GM18873 (cell line): ENCODE data around the gene BICDL2.

Experiments
- ATAC-seq: cut with Tn5 transposase; IDR thresholded peaks from one replicate; pipeline ENCODE4 v1.9.1; 2021; ENCODE audit warnings: mild to moderate bottlenecking, moderate library complexity, moderate number of reproducible peaks; ENCODE audit not compliant: unreplicated experiment, low FRiP score

BICDL2 gene

DNA sequence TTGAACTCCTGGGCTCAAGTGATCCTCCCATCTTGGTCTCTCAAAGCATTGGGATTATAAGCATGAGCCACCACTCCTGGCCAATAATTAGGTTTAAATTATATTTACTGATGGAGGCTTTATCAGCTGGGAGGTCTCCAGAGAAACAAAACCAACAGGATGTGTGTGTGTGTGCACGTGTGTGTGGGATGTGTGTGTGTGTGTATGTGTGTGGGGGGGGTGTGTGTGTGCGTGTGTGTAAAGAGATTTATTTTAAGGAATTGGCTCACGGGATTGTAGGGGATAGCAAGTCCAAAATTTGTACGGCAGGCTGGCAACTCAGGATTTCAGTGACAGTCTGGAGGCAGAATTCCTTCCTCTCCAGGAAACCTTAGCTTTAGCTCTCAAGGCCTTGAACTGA, 14.3 kb upstream of the BICDL2 start:
- no peak for ATAC-seq

DNA sequence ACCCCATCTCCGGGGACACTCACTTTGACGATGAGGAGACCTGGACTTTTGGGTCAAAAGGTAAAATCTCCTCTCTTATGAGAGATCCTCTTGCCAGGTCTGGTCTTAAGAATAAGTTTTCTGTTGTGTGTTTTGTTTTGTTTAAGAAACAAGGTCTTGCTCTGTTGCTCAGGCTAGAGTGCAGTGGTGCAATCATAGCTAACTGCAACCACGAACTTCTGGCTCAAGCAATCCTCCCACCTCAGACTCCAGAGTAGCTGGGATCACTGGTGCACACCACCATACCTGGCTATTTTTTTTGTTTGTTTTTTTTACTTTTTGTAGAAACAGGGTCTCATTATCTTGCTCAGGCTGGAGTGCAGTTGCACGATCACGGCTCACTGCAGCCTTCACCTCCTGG, 13.7 kb upstream of the BICDL2 start:
- ATAC-seq, result no peak

DNA sequence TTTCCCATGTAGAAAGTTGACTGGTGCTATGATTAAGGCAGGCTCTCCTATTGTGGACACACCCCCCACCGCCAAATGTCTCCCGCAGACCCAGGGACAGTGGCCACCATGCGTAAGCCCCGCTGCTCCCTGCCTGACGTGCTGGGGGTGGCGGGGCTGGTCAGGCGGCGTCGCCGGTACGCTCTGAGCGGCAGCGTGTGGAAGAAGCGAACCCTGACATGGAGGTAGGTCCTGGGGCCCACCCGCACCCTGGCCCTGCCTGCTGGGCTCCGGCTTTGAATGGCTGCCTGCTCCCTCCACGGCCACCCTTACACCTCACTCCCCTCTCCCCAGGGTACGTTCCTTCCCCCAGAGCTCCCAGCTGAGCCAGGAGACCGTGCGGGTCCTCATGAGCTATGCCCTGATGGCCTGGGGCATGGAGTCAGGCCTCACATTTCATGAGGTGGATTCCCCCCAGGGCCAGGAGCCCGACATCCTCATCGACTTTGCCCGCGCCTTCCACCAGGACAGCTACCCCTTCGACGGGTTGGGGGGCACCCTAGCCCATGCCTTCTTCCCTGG, 13.3 kb upstream of the BICDL2 start:
- no peak for ATAC-seq

DNA sequence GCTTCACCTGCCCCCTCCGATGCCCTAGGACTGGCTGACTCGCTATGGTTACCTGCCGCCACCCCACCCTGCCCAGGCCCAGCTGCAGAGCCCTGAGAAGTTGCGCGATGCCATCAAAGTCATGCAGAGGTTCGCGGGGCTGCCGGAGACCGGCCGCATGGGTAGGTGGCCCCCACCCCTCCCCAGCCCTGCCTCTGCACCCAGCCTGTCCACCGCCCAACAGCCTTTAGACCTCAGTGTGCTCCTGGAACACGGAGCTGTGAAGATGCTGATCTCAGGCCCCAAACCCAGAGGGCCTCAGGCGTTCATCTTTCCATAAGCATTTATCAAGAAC, 10.6 kb upstream of the BICDL2 start:
- no peak for ATAC-seq

DNA sequence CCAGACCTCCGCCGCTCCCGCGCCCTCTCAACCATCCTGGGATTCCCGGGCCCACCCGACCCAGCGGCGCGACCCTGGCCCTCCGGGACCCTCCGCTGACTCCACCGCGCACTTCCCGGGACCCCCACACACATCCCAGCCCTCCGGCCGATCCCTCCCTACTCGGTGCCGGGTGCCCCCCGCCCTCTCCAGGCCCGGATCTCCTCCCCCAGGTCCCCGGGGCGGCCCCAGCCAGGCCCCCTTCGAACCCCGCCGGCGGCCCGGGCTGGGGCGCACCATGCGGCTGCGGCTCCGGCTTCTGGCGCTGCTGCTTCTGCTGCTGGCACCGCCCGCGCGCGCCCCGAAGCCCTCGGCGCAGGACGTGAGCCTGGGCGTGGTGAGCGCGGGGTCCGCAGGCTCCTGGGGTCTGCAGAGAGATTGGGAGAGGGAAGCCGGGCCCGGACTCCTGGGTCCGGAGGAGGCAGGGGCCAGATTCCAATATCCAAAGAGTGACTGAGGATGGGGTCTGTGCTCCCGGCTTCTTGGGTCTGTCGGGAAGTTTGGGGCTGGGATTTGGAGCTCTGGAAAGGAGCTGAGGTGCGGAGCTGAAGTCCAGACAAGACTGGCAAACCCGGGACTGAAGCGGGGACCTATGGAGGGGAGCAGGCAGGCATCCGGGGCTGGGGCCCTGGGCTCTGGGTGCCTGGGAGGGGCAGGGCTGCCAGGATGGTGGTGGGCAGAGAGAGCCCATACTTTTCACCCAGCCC, 10.1 kb upstream of the BICDL2 start:
- ATAC-seq, result no peak

DNA sequence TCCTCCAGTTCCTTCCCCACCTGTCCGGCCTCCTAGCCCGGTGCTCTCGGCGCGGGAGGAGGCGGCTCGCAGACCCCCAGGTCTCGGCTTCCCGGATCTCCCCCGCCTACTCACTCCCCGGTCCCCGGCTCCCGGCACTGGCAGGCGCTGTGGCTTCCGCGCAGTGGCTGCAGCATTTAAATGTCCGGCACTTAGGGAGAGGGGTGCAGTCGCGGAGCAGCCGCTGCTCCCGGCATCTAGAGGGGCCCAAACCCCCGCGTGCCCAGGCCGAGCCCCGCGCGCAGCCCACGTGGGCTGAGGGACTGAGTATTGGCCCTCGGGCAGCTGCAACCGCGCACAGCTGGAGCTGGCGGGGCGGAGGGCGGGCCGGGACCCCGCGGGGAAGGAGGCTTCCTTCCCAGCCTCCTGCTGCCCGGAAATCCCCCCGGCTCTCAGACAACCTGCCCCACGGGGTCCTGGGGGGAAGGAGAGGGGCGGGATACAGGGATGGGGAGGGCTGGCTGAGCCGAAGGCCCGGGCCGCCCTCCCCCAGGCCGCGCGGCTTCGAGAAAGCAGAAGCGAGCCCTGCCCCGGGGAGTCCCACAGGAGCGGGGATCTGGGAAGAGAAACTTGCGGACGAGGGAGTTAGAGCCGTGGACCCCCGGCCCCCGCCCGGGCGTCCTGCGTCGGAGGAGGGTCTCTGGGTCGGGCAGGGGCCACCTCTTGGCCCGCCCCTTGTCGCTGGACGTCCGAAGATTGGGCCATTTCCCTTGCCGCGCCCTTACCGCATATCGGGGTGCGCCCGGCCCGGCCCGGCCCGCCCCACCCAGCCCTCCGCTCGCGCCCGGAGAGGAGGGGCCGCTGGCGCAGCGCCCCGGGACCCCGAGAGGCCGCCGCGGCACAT, 9.3 kb upstream of the BICDL2 start, which contains the start of gene MMP25:
MMP25 (plus strand) TSS at position 804 of the 883 bp plus-strand sequence. CDS start 357 bp downstream, outside the sequence.
- no peak for ATAC-seq

DNA sequence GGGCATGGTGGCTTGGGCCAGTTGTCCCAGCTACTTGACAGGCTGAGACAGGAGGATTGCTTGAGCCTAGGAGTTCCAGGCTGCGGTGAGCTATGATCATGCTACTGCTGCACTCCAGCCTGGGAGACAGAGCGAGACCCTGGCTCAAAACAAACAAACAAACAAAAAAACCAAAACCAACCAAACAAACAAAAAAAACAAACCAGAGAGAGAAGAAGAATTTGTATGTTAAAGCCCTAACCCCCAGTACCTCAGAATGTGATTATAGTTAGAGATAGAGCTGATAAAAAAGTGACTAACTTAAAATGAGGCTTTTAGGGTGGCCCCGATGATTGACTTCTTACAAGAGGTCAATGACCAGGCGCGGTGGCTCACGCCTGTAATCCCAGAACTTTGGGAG, 8.0 kb upstream of the BICDL2 start:
- ATAC-seq, result no peak

DNA sequence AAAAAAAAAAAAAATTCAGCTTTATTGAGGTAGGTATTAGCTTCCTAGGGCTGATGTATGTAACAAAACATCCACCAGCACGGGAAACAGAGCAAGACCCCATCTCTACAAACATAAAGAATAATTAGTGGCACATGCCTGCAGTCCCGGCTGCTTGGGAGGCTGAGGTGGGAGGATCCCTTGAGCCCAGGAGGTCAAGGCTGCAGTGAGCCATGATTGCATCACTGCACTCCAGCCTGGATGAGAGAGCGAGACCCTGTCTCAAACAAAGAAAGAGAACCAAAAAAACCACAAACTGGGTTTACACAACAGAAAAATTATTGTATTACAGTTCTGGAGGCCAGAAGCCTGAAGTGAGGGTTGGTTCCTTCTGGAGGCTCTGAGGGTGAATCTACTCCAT, 5.6 kb upstream of the BICDL2 start:
- ATAC-seq, result no peak

DNA sequence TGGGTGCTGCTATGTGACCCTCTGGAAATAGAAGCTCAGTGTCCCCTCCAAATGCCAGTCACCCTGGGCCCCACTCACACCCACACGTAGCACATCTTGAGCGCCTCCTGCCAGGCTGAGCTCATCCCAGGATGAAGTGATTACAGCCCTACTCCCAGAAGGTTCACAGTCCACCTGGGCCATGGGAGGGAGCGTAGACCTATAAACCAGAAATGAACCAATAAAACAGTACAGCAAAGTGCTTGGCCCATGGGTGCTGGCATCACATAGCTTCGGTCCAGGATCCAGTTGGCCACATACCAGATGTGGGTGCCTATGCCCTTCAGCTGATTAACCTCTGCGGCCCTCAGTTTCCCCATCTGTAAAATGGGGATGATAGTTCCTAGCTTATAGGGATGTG, 2.2 kb upstream of the BICDL2 start:
- ATAC-seq, result no peak

DNA sequence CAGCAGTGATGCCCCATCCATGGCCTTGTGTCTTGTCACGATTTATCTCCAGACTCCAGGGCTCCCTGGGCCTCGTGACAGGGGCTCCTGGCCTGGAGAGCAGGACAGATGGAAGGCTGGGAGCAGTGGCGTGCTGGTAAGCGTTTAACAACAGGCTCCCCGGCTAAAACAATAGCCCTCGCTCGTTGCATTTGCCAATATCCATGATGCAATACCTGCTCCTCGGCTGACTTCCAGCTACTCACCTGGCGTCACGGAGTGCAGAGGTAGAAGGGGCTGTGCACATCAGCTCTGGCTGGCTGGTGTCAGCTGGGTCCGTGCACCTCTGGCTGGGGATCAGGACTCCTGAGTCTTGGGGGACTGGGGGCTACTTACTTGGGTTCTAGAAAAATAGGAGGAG, 1.5 kb upstream of the BICDL2 start:
- no peak for ATAC-seq

DNA sequence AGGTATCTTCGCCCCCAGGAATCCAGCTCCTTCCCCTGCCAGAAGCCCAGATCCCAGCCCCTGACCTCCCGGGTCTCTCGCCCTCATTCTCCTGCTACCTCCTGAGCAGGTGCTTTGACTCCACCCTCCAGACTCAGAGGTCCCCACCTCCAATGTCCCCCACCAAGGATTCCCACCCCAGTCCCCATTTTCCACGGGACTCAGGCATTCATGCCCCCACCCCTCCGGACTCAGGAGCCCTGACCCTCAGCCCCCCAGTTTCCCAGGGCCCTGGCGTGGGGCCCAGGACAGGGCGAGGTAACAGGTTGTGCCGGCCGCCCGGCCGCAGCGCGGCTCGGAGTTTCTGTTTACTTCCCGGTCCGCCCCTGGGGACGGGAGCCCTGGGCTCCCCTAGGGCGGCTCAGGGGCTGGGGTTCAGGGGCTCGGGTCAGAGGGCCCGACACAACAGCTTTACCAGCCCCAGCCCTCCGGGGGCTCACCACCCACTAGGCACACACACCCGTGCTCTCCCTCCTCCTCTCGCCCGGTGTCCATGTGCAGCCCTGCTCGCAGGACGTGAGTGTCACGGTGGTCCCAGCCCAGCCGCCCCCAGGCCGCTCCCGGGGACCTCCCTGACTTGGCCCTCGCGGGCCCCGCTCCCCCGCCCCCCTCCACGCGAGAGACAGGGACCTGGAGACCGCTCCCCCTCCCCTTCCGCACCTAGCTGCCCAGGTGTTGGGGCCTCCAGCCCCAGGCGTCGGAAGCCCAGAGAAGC, 595 bp downstream of the BICDL2 start:
- no peak for ATAC-seq

DNA sequence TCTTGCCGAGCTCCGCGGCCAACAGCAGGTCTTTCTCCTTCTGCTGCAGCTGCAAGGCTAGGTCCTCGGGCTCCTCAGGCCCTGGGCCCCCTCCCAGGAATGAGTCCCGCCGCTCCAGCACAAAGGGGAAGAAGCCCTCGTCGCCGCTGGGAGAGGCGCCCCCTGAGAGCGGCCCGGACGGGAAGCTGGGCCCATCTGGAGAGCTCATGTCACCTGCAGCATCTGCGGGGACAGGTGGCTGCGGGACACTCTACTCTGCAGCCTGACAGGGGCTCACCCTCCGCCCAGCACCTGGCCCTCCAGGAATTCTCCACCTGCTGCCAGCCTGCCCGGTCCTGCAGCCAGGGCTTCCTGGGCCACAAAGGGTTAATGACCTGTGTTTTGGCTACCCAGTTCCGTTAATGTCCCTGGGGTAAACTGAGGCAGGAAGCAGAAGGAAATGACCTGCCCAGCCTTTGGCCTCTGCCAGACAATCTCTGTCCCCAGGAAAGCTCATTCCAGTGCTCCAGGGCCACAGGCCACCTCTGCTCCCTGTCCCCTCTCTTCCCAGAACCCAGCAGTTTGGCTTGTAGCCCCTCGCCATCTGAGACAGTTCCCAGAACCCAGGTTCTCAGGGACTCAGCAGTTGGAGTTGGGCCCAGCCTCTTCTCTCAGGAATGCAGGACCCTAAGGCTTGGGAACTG, 1.3 kb downstream of the BICDL2 start:
- ATAC-seq, result no peak

DNA sequence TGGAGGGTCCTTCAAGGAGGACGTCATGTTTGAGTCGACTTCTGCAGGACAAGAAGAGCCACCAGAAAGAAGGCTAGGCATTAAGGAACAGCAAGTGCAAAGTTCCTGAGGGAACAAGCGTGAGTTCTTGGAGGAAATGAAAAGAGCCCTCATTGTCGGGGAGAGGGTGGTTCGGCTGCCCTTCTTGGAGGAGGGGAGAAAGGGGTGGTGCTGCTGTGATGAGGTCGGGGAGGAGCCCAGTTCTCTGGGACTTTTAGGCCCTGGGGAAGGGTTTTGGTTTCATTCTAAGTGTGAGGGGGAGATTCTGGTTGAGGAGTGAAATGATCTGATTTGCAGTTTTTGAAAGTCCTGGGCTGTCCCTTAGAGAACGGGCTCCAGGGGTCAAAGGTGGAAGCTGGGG, 4.1 kb downstream of the BICDL2 start:
- ATAC-seq, result no peak

DNA sequence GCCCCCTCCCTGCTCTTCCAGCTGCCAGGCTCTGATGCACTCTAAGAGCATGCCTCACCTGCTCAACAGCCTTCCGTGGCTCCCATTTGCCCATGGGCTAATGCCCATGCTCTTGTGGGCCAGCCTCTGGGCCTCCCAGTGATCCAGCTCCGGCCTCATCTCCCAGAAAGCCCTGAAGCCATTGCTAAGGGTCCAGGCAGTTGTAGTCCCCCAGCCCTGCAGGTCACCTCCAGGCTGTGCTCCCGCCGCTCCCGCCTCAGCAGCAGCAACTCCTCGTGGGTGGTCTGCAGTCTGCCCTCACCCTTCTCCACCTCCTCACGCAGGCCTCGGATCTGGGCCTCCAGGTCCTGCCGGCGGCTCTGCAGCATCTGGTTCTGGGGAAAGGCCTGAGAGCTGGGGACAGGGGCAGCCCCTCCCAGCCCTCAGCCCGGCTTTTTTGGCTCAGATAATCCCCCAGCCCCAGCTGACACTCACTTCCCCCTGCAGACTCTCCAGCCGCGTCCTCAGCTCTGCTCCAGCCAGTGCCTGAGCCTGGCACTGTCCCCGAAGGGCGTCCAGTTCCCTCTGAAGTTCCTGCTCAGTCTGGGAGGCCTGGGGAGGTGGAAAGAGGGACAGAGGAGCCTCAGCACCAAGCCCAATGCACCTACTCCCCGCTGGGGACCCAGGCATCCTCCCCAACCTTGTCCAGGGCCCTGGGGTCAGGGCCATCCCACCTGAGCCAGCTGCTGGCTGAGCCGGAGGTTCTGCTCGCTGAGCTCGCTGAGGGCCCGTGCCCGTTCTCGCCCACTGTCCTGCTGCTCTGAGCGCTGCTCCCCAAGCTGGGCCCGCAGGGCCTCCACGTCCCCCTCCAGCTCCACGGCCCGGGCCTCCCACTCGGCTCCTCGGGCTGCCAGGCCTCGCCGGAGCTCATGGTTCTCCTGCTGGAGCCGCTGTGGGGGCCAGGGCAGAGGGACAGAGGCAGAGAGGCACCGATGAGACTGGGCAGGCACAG, 6.2 kb downstream of the BICDL2 start:
- ATAC-seq, result no peak

DNA sequence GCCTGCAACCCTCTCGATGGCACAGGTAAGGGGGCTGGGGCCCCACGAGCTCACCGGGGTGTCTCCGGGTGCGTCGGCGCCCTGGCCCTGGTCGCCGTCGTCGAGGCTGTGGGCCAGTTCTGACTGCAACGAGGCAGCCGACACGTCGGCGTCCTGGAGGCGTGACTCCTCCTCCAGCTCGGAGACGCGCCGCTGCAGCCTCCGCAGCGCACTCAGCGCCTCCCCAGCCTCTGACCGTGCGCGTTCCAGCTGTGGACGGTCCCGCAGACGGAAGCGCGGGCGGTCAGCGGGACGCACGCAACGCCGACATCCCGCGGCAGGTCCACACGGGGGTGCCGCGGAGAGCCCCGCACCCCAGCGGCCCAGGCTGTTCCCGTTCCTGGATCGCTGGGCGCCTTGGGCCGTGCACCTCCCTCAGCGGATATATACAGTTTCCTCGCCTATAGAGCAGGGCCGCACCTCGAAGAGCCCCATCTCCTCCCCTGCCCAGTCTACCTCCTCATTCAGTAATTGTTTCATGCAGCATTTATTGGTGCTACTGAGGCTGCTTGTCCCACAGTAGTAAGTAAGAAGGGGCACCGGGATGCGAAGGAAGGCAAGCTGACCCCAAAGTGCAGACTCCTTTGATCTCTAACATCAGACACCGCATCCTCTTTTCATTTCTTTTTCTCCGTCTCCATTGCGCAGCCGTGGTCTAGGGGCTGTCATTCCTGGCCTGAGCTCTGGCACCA, 7.1 kb downstream of the BICDL2 start:
- no peak for ATAC-seq

DNA sequence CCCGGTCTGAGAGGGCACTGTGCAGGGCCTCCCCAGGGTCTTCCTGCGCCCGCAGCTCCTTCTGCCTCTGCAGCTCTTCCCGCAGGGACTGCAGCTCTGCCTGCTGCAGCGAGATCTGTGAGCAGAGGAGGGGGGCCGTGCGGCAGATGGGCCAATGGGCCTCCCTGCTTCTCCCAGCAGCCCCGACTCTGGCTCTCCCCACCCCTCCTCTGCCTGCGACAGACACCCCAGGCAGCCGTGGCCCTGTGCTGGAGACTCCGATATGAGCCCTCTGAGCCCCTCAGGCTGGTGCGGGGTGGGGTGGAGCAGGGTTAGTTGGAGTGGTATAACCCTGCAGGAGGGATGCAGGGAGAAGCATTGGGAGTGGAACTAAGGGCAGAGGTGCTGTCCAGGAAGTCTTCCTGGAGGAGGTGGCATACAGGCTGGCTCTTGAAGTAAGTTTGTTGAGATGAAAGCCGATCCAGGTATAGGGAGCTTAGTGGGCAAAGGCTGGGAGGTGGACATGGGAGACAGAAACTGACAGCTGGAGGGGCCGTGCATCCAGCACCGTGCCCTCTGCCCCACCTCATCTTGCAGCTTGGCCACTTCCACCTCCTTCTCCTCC, 7.9 kb downstream of the BICDL2 start:
- no peak for ATAC-seq

DNA sequence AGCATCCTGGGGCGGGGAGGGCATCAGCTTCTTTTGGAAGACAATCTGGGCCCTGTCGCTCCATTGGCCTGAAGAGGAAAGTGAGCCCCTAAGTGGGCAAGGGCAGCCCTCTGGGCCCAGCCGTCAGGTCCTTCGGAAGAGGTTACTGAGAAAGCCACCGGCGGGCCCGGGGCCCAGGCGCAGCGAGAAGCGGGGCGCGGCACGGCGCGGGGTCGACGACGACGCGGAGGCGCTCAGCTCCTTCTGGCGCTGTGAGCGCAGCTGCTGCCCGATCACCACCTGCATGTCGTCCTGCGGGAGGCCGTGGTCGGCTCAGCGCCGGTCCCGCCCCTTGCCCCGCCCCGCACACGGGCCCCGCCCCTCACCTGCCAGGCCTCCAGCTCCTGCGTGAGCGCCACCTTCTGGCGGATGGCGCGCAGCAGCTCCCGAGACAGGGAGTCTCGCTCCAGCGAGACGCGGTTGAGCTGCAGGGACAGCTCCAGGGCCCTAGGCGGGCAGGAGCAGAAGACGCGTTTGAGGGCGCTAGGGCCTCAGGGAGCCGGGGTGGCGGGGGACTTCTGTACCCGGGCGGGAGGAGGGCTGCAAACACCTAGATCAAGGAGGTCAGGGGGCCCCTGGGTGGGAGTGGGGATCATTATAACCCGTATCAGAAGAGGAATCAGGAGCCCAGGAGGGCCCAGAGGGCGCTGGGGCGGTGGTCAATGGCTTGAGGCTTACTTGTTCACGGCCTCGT, 8.6 kb downstream of the BICDL2 start:
- no peak for ATAC-seq

DNA sequence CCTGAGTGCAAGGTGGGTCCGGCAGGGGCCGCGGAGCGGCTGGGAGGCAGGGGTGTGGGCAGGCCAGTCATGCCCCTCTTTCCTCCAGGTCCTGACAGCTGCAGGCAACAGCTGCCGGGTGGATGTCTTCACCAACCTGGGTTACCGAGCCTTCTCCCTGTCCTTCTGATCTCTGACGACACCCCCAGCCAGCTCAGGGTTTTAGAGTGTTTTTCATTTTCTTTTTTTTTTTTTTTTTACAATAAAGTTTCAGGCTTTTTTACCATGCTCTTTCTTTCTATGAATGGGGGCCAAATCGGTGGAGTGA, 9.3 kb downstream of the BICDL2 start:
- no peak for ATAC-seq
